ENCODE measurements around the gene KLF9. TPM values are rescaled to one million over a fixed set of nuclear protein-coding genes. Genes with fewer than 3 reads are reported as not detected.

The KLF9 gene
- total RNA-seq, 4 donors from 2014 or later: 40.6 to 124 (median 55.4) TPM

GRCh38 chr9:70442328-70442848 is 27.9 kb upstream of the KLF9 start:
- H3K4me3 ChIP-seq: no peak overlapping the region
- H3K4me1 ChIP-seq: peaks cover 0 to 5% (median 0%) of the 10 kb centered on the region in 4 donors
- no peak for TF ChIP-seq POLR2A (IDR thresholded peaks at IDR 0.05)
- TF ChIP-seq, protein P1, sequence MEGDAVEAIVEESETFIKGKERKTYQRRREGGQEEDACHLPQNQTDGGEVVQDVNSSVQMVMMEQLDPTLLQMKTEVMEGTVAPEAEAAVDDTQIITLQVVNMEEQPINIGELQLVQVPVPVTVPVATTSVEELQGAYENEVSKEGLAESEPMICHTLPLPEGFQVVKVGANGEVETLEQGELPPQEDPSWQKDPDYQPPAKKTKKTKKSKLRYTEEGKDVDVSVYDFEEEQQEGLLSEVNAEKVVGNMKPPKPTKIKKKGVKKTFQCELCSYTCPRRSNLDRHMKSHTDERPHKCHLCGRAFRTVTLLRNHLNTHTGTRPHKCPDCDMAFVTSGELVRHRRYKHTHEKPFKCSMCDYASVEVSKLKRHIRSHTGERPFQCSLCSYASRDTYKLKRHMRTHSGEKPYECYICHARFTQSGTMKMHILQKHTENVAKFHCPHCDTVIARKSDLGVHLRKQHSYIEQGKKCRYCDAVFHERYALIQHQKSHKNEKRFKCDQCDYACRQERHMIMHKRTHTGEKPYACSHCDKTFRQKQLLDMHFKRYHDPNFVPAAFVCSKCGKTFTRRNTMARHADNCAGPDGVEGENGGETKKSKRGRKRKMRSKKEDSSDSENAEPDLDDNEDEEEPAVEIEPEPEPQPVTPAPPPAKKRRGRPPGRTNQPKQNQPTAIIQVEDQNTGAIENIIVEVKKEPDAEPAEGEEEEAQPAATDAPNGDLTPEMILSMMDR (IDR thresholded peaks at IDR 0.05): no peak
- no peak overlapping the region for H3K27ac ChIP-seq
- H3K9me3 ChIP-seq: no peaks in the 10 kb centered on the region
- DNase-seq: no peak
- no peaks in the 10 kb centered on the region for H3K27me3 ChIP-seq
- no peaks in the 10 kb centered on the region for H3K36me3 ChIP-seq

GRCh38 chr9:70441622-70442021 is 27.2 kb upstream of the KLF9 start:
- Histone ChIP-seq H3K27ac (no peak overlapping the region), H3K9me3 (no peaks in the 10 kb centered on the region), H3K4me1 (peaks cover 0 to 5% (median 0%) of the 10 kb centered on the region in 4 donors), H3K4me3 (no peak overlapping the region), H3K27me3 (no peaks in the 10 kb centered on the region), H3K36me3 (no peaks in the 10 kb centered on the region)
- TF ChIP-seq, protein P1 (IDR thresholded peaks at IDR 0.05): no peak
- no peak for TF ChIP-seq POLR2A (IDR thresholded peaks at IDR 0.05)
- DNase-seq: no peak

- Histone ChIP-seq H3K27ac (peak overlapping the region in 1 of 4 donors; percentile 2), H3K9me3 (no peaks in the 10 kb centered on the region), H3K36me3 (no peaks in the 10 kb centered on the region), H3K4me1 (peaks cover 0 to 5% (median 2%) of the 10 kb centered on the region in 4 donors), H3K27me3 (no peaks in the 10 kb centered on the region), H3K4me3 (no peak overlapping the region)
- DNase-seq: no peak
- TF ChIP-seq, protein P1 (IDR thresholded peaks at IDR 0.05): no peak
- TF ChIP-seq POLR2A (IDR thresholded peaks at IDR 0.05): no peak
Measured at GRCh38 chr9:70439991-70440706, 25.7 kb upstream of the KLF9 start.

DNA sequence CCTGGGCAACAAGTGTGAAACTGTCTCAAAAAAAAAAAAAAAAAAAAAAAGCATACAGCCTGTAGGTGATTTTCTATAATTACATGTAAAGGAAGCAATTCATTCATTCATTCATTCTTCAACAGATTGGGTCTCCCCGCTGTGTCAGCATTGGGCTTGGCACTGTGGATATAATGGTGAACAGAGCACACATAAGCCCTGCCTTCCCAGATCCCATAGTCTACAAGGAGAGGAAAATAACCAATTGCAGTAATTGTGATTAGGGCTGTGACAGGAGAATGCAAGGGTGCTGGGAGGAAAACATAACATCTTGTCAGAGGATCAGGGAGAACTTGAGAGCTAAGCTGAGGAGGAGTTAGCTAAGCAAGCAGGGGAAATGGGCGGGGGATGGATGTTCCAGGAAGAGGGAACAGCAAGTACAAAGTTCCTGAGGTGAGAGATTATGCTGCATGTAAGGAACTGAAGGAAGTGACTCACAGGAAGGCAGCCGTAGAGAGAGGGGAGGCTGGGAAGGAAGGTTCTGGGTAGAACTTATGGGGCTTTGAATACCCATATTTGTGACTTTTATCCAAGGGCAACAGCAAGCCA is 24.0 kb upstream of the KLF9 start:
- peak overlapping the region in 3 of 4 donors; percentile 45 to 83 (median 77) for H3K27ac ChIP-seq
- peak; percentile 24 to 88 (median 63) for DNase-seq
- no peaks in the 10 kb centered on the region for H3K9me3 ChIP-seq
- no peaks in the 10 kb centered on the region for H3K36me3 ChIP-seq
- no peak overlapping the region for H3K4me3 ChIP-seq
- H3K27me3 ChIP-seq: no peaks in the 10 kb centered on the region
- TF ChIP-seq, protein P1 (IDR thresholded peaks at IDR 0.05): no peak
- peak; percentile 33 to 68 for TF ChIP-seq POLR2A (IDR thresholded peaks at IDR 0.05)
- peaks cover 0 to 5% (median 2%) of the 10 kb centered on the region in 4 donors for H3K4me1 ChIP-seq

DNA sequence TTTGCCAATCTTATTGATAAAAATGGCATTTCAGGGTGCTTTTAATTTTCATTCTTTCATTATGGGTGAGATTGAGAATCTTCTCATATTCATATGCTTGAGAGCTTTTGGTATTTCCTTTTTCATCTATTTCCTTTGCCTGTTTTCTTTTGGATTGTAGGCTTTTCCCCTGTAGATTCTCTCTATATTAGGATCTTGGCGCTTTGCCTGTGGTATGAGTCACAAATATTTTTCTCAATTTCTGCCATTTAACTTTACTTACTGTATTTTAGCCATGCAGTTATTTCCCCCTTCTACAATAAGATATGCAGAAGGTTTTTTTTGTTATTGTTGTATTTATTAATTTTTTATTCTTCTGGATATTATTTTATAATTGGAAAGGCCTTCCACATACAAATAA is 21.5 kb upstream of the KLF9 start:
- H3K27ac ChIP-seq: no peak overlapping the region

More for the DNA sequence above, 21.5 kb upstream of the KLF9 start:
- no peak for DNase-seq
- TF ChIP-seq POLR2A (IDR thresholded peaks at IDR 0.05): no peak
- TF ChIP-seq, protein P1 (IDR thresholded peaks at IDR 0.05): no peak
- no peaks in the 10 kb centered on the region for H3K27me3 ChIP-seq
- peaks cover 0 to 5% (median 2%) of the 10 kb centered on the region in 4 donors for H3K4me1 ChIP-seq
- H3K4me3 ChIP-seq: no peak overlapping the region
- H3K9me3 ChIP-seq: no peaks in the 10 kb centered on the region
- H3K36me3 ChIP-seq: no peaks in the 10 kb centered on the region
